Colonic mucosa (tissue), 4 donors: Measurements from ENCODE around the gene TMEM39B. TPM values are rescaled to one million over a fixed set of nuclear protein-coding genes. Genes with fewer than 3 reads are reported as not detected.
A peak's percentile ranks its signal among the peaks of the same experiment; 100 is the strongest.
"Not testable (repeated sequence)": the region's sequence is repeated elsewhere in the genome, so short reads cannot be mapped to it uniquely, and the experiment has no call there.

Source experiments
- DNase-seq: peaks from one replicate; pipeline ENCODE4 v3.0.0-alpha.2; 2020
- H3K27ac ChIP-seq: fragments of 200-600 bp; one replicate; pipeline ENCODE4 v1.8.0; 2021
- H3K27me3 ChIP-seq: fragments of 200-600 bp; one replicate; pipeline ENCODE4 v1.8.0; 2021
- H3K36me3 ChIP-seq: fragments of 200-600 bp; one replicate; pipeline ENCODE4 v1.8.0; 2021
- H3K4me1 ChIP-seq: fragments of 200-600 bp; one replicate; pipeline ENCODE4 v1.8.0; 2021; ENCODE audit warnings: mild to moderate bottlenecking
- H3K4me3 ChIP-seq: fragments of 200-600 bp; one replicate; pipeline ENCODE4 v1.8.0; 2021
- H3K9ac ChIP-seq, 2 donors: one replicate each; pipeline ENCODE4 v1.7.0; 2013; ENCODE audit warnings: control low read depth in 2 of 2, low read depth in 2 of 2, low read length in 2 of 2
- H3K9me3 ChIP-seq: fragments of 200-600 bp; one replicate; pipeline ENCODE4 v1.8.0; 2021
- CTCF ChIP-seq: fragments of 200-600 bp; IDR thresholded peaks from one replicate; pipeline ENCODE4 v1.8.0; 2022; ENCODE audit warnings: antibody characterized with exemption, mild to moderate bottlenecking
- intact Hi-C: fragments of 100-400 bp; cut with DNase I; formaldehyde crosslinking; loops from one replicate; pipeline ENCODE4 v1.14.1; 2022
- total RNA-seq, 2 donors: library from RNA; stranded (reverse); fragmentation: NEBNext Ultra II Directional in 1 of 2; extraction: Animal tissue kit (Norgen Biotek cat#: 25700) in 1 of 2; gene quantifications; one replicate each; pipeline ENCODE4 v1.2.1, GENCODE V29; 2021
- donor health status: healthy.
- donor health status: DM: no; HTN: no; CAD: no.
- donor health status: DM: no; HTN: no; CAD: no.

TMEM39B gene
- total RNA-seq, 2 donors from 2014 or later = 12.3 to 18.2 TPM

- H3K27ac ChIP-seq = peak within 1 kb of the TSS; percentile 95
- peaks cover 7% of the 10 kb centered on the region for H3K4me1 ChIP-seq
- no peak for TF ChIP-seq CTCF
- no peaks in the 10 kb centered on the region for H3K27me3 ChIP-seq
- H3K9me3 ChIP-seq = no peaks in the 10 kb centered on the region
- peak; percentile 96 for DNase-seq
- H3K4me3 ChIP-seq = peak within 1 kb of the TSS; percentile 100
- H3K9ac ChIP-seq = peak within 1 kb of the TSS; percentile 94 to 99
- intact Hi-C loops = no loop called here
- no peaks in the 10 kb centered on the region for H3K36me3 ChIP-seq
Measured at GRCh38 chr1:32107742-32108661, 35.3 kb downstream of the TMEM39B start, which contains the start of gene KPNA6. TSS of gene KPNA6 (plus strand) at chr1:32108056. CDS start at chr1:32108131, 75 bp downstream.

DNA sequence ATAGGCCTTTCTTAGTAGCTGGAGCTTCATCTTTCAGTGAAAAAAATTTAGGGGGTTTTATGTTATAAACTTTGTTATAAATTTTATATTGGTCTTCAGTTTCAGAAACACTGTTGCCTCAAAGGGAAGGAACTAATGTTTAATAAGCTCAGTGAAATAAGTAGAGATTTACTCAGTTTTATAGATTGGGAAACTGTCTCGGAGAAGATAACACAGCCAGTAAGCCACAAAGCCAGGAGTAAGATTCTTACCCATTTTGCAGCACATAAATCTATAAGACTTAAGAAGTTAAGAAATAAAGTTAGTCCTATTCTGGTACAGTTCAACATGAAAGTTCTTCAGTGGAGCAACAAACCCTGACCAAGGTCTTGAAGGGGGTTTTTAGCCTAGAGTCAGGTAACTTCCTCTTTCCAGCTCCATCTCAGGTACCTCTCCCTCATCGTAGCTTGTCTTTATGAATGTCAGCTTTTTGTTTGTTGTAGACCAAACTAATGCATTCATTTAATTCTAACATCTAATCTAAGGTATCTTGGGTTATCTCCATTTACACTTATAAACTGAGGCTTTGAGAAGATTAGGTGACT is 38.4 kb downstream of the TMEM39B start:
- Histone ChIP-seq H3K36me3 (no peaks in the 10 kb centered on the region), H3K27ac (no peak overlapping the region), H3K9ac (no peak overlapping the region), H3K4me1 (peaks cover 7% of the 10 kb centered on the region), H3K4me3 (no peak overlapping the region), H3K27me3 (no peaks in the 10 kb centered on the region), H3K9me3 (no peaks in the 10 kb centered on the region)
- no peak for TF ChIP-seq CTCF
- intact Hi-C loops = no loop called here
- DNase-seq = no peak

DNA sequence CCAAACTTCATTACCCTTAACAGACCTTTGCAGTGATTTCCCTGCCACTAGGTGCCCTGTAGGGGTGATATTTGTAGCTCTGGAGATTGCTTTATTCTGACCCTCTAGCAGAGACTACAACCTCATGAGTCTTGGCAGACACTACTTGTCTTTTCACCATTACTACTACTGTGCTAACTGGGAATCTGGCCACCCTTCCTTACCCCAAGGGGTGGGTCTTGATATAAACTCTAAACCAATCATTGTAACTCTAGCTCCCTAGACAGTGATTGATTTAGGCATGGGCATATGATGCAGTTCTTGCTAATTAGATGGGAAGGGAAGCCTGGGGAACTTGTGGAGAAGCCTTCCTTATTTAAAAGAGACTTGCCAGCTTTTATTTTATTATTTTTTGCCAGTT is 39.0 kb downstream of the TMEM39B start:
- H3K36me3 ChIP-seq = no peaks in the 10 kb centered on the region
- TF ChIP-seq CTCF = no peak
- no peak overlapping the region for H3K27ac ChIP-seq
- H3K4me1 ChIP-seq = peaks cover 7% of the 10 kb centered on the region
- H3K27me3 ChIP-seq = no peaks in the 10 kb centered on the region
- H3K4me3 ChIP-seq = no peak overlapping the region
- no peaks in the 10 kb centered on the region for H3K9me3 ChIP-seq
- no peak overlapping the region for H3K9ac ChIP-seq
- intact Hi-C loops = no loop called here
- no peak for DNase-seq

GRCh38 chr1:32112806-32113375 is 40.2 kb downstream of the TMEM39B start:
- DNase-seq = no peak

GRCh38 chr1:32113436-32113835 is 40.7 kb downstream of the TMEM39B start:
- H3K27me3 ChIP-seq, DNase-seq, intact Hi-C loops, H3K9ac ChIP-seq, H3K27ac ChIP-seq, H3K4me1 ChIP-seq, H3K36me3 ChIP-seq, H3K9me3 ChIP-seq, H3K4me3 ChIP-seq: not testable (repeated sequence)

More at GRCh38 chr1:32112806-32113375, 40.2 kb downstream of the TMEM39B start:
- Histone ChIP-seq H3K9ac (no peak overlapping the region), H3K36me3 (no peaks in the 10 kb centered on the region), H3K4me1 (peaks cover 7% of the 10 kb centered on the region), H3K4me3 (no peak overlapping the region), H3K27ac (no peak overlapping the region), H3K27me3 (no peaks in the 10 kb centered on the region), H3K9me3 (no peaks in the 10 kb centered on the region)
- TF ChIP-seq CTCF = no peak
- intact Hi-C loops = no loop called here
